ENCODE results near the gene ASB7. TPM values are rescaled to one million over a fixed set of nuclear protein-coding genes. Genes with fewer than 3 reads are reported as not detected.

The ASB7 gene
- total and polyA plus RNA-seq, 3 experiments from 2014 or later = 11.2 to 16.0 (median 14.9) TPM

DNA sequence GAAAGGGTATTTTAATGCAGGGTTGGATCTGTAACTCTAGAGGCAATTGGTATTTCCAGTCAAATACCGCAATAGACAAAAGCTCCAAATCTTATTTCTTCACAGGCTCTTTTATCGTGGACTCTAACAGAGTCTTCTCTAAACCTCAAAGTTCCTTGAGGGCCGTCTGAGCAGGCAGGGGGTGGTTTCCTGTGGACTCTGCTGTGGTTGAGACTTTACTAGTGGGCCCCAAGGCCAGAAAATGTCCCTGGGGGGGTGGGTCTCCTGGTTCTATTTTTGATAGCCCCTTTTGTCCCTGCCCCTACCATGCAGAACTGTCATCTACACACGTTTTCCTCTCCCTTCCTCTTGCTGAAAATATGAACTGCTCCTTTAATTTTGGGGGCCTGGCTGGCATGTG lies 80.1 kb downstream of the ASB7 start:
- Mint-ChIP-seq H3K27me3 (peaks cover 3 to 19% of the 10 kb centered on the region in 2 donors), H3K36me3 (peaks cover 0 to 2% (median 0%) of the 10 kb centered on the region in 3 donors), H3K9me3 (peaks cover 0 to 12% (median 5%) of the 10 kb centered on the region in 5 donors), H3K4me3 (no peak overlapping the region), H3K27ac (no peak overlapping the region), H3K4me1 (no peaks in the 10 kb centered on the region)
- Histone ChIP-seq H3K27me3 (ENCODE audit: insufficient read depth, low read length, poor library complexity, severe bottlenecking) (no peaks in the 10 kb centered on the region), H3K4me3 (ENCODE audit: low read length) (no peak overlapping the region), H3K36me3 (ENCODE audit: insufficient read depth, low read length) (no peaks in the 10 kb centered on the region), H3K4me1 (ENCODE audit: insufficient read depth, low read length) (no peaks in the 10 kb centered on the region), H3K9me3 (ENCODE audit: low read length) (no peaks in the 10 kb centered on the region), H3K27ac (ENCODE audit: low read depth, low read length) (no peak overlapping the region)
- ChIA-PET CTCF (no interaction called here), POLR2A (no interaction called here)
- no peak for DNase-seq

DNA sequence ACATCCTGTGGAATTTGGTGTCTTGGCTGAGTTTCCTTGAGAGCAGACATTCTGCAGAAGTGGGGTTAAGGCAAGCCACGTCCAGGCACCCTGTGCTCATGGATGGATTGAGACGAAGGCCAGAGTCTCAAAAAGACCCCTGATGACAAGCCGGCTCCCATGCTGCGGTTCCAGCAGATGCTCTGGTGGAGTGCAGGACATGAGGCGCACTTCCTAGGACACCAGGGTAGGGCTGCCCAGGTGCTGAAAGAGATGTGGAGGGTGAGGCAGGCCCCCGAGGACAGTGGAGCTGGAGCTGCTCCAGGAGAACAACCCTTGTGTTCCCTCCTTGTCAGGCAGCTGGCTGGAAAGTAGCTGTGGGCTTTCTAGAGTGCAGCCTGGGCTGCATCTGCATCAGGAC lies 81.0 kb downstream of the ASB7 start:
- H3K27ac ChIP-seq (ENCODE audit: low read depth, low read length) = no peak overlapping the region
- Mint-ChIP-seq H3K4me3 (no peak overlapping the region), H3K27me3 (peaks cover 2 to 19% of the 10 kb centered on the region in 2 donors), H3K9me3 (peaks cover 0 to 8% (median 3%) of the 10 kb centered on the region in 5 donors), H3K36me3 (peaks cover 0 to 2% (median 0%) of the 10 kb centered on the region in 3 donors), H3K27ac (no peak overlapping the region), H3K4me1 (no peaks in the 10 kb centered on the region)
- DNase-seq = no peak
- no peaks in the 10 kb centered on the region for H3K36me3 ChIP-seq (ENCODE audit: insufficient read depth, low read length)
- no peaks in the 10 kb centered on the region for H3K4me1 ChIP-seq (ENCODE audit: insufficient read depth, low read length)
- no peaks in the 10 kb centered on the region for H3K27me3 ChIP-seq (ENCODE audit: insufficient read depth, low read length, poor library complexity, severe bottlenecking)
- ChIA-PET POLR2A (no interaction called here), CTCF (no interaction called here)
- no peaks in the 10 kb centered on the region for H3K9me3 ChIP-seq (ENCODE audit: low read length)
- H3K4me3 ChIP-seq (ENCODE audit: low read length) = no peak overlapping the region

- no peaks in the 10 kb centered on the region for H3K4me1 Mint-ChIP-seq
- Histone ChIP-seq H3K36me3 (ENCODE audit: insufficient read depth, low read length) (no peaks in the 10 kb centered on the region), H3K4me1 (ENCODE audit: insufficient read depth, low read length) (no peaks in the 10 kb centered on the region), H3K4me3 (ENCODE audit: low read length) (no peak overlapping the region), H3K9me3 (ENCODE audit: low read length) (no peaks in the 10 kb centered on the region), H3K27ac (ENCODE audit: low read depth, low read length) (no peak overlapping the region), H3K27me3 (ENCODE audit: insufficient read depth, low read length, poor library complexity, severe bottlenecking) (no peaks in the 10 kb centered on the region)
- H3K27ac Mint-ChIP-seq = no peak overlapping the region
- no peak for DNase-seq
- no peak overlapping the region for H3K4me3 Mint-ChIP-seq
- H3K36me3 Mint-ChIP-seq = peaks cover 0 to 2% (median 0%) of the 10 kb centered on the region in 3 donors
- ChIA-PET POLR2A (no interaction called here), CTCF (no interaction called here)
- peaks cover 2 to 19% of the 10 kb centered on the region in 2 donors for H3K27me3 Mint-ChIP-seq
- H3K9me3 Mint-ChIP-seq = peaks cover 0 to 8% (median 0%) of the 10 kb centered on the region in 5 donors
These were observed 82.2 kb downstream of the ASB7 start for GRCh38 chr15:100684591-100684990.

DNA sequence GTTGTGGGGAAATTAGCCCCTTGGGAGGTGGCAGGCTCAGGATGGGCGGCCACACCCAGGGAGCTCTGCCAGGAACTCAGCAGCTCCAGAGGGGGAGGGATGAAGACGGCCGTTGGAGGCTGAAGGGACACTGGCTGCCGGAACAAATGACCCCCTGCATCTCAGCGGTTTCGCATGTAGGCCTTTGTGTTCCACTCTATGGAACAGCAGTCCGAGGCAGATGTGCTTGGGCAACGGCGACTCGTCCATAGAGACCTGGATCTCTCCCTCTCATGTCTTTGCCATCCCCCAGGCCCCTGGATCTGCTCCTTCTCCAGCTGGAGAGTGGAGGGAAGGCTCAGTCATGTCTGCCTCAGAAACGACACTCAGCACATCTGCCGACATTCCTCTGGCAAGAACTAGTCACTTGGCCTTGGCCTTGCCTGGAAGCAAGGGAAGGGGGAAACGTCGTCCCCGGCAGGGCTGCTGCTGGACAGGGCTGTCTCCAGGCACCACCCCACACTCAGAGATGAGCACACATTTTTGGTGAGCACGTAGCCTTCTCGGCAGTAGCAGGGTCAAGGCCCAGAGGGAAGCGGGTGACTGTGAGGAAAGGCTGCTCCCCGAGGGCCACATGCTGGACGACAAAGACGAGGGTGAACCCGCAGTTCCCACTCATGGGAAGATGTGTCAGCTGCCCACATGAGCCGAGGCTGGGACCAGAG lies 83.8 kb downstream of the ASB7 start:
- no peaks in the 10 kb centered on the region for H3K4me1 ChIP-seq (ENCODE audit: insufficient read depth, low read length)
- Mint-ChIP-seq H3K27me3 (peaks cover 0 to 13% of the 10 kb centered on the region in 2 donors), H3K27ac (no peak overlapping the region), H3K36me3 (no peaks in the 10 kb centered on the region), H3K4me3 (no peak overlapping the region), H3K4me1 (no peaks in the 10 kb centered on the region), H3K9me3 (peaks cover 0 to 4% (median 0%) of the 10 kb centered on the region in 5 donors)
- CTCF ChIA-PET = no interaction called here
- no peaks in the 10 kb centered on the region for H3K27me3 ChIP-seq (ENCODE audit: insufficient read depth, low read length, poor library complexity, severe bottlenecking)
- H3K9me3 ChIP-seq (ENCODE audit: low read length) = no peaks in the 10 kb centered on the region
- no peaks in the 10 kb centered on the region for H3K36me3 ChIP-seq (ENCODE audit: insufficient read depth, low read length)
- H3K4me3 ChIP-seq (ENCODE audit: low read length) = no peak overlapping the region
- POLR2A ChIA-PET = no interaction called here
- DNase-seq = no peak
- no peak overlapping the region for H3K27ac ChIP-seq (ENCODE audit: low read depth, low read length)

- peaks cover 0 to 4% (median 0%) of the 10 kb centered on the region in 5 donors for H3K9me3 Mint-ChIP-seq
- Histone ChIP-seq H3K27ac (ENCODE audit: low read depth, low read length) (no peak overlapping the region), H3K4me3 (ENCODE audit: low read length) (no peak overlapping the region), H3K36me3 (ENCODE audit: insufficient read depth, low read length) (no peaks in the 10 kb centered on the region), H3K4me1 (ENCODE audit: insufficient read depth, low read length) (no peaks in the 10 kb centered on the region), H3K9me3 (ENCODE audit: low read length) (no peaks in the 10 kb centered on the region), H3K27me3 (ENCODE audit: insufficient read depth, low read length, poor library complexity, severe bottlenecking) (no peaks in the 10 kb centered on the region)
- CTCF ChIA-PET = no interaction called here
- H3K36me3 Mint-ChIP-seq = no peaks in the 10 kb centered on the region
- H3K4me1 Mint-ChIP-seq = no peaks in the 10 kb centered on the region
- no peak overlapping the region for H3K27ac Mint-ChIP-seq
- peaks cover 0 to 13% of the 10 kb centered on the region in 2 donors for H3K27me3 Mint-ChIP-seq
- H3K4me3 Mint-ChIP-seq = no peak overlapping the region
- POLR2A ChIA-PET = no interaction called here
- no peak for DNase-seq
These were observed 84.5 kb downstream of the ASB7 start for GRCh38 chr15:100686725-100687473.

- Mint-ChIP-seq H3K36me3 (no peaks in the 10 kb centered on the region), H3K4me1 (no peaks in the 10 kb centered on the region), H3K9me3 (peaks cover 0 to 2% (median 0%) of the 10 kb centered on the region in 5 donors), H3K27me3 (peaks cover 0 to 18% of the 10 kb centered on the region in 2 donors), H3K27ac (no peak overlapping the region), H3K4me3 (no peak overlapping the region)
- CTCF ChIA-PET = no interaction called here
- POLR2A ChIA-PET = no interaction called here
- H3K4me3 ChIP-seq (ENCODE audit: low read length) = no peak overlapping the region
- H3K27me3 ChIP-seq (ENCODE audit: insufficient read depth, low read length, poor library complexity, severe bottlenecking) = no peaks in the 10 kb centered on the region
- no peaks in the 10 kb centered on the region for H3K9me3 ChIP-seq (ENCODE audit: low read length)
- no peak for DNase-seq
- H3K27ac ChIP-seq (ENCODE audit: low read depth, low read length) = no peak overlapping the region
- no peaks in the 10 kb centered on the region for H3K36me3 ChIP-seq (ENCODE audit: insufficient read depth, low read length)
- H3K4me1 ChIP-seq (ENCODE audit: insufficient read depth, low read length) = no peaks in the 10 kb centered on the region
These were observed 85.3 kb downstream of the ASB7 start for GRCh38 chr15:100687582-100688141.

GRCh38 chr15:100688549-100689120 lies 86.2 kb downstream of the ASB7 start:
- H3K27ac Mint-ChIP-seq = no peak overlapping the region
- H3K36me3 ChIP-seq (ENCODE audit: insufficient read depth, low read length) = no peaks in the 10 kb centered on the region
- ChIA-PET POLR2A (no interaction called here), CTCF (no interaction called here)
- H3K4me3 Mint-ChIP-seq = no peak overlapping the region
- H3K9me3 ChIP-seq (ENCODE audit: low read length) = no peaks in the 10 kb centered on the region
- H3K9me3 Mint-ChIP-seq = peaks cover 0 to 3% (median 0%) of the 10 kb centered on the region in 5 donors
- DNase-seq = no peak
- no peak overlapping the region for H3K4me3 ChIP-seq (ENCODE audit: low read length)
- H3K27ac ChIP-seq (ENCODE audit: low read depth, low read length) = no peak overlapping the region
- H3K4me1 Mint-ChIP-seq = no peaks in the 10 kb centered on the region
- no peaks in the 10 kb centered on the region for H3K4me1 ChIP-seq (ENCODE audit: insufficient read depth, low read length)
- peaks cover 5 to 20% of the 10 kb centered on the region in 2 donors for H3K27me3 Mint-ChIP-seq
- no peaks in the 10 kb centered on the region for H3K36me3 Mint-ChIP-seq
- H3K27me3 ChIP-seq (ENCODE audit: insufficient read depth, low read length, poor library complexity, severe bottlenecking) = no peaks in the 10 kb centered on the region

All from CD8-positive, alpha-beta memory T cell (primary cell).